22Rv1 (cell line): Measurements from ENCODE around the gene EYA2.

ENCODE experiments used
- ZFX ChIP-seq: fragments of 450-650 bp; IDR thresholded peaks from 2 replicates; pipeline ENCODE4 v1.6.1; 2017; ENCODE audit warnings: antibody characterized with exemption, borderline replicate concordance
- TF ChIP-seq, protein P1 (sequence below): fragments of 450-650 bp; IDR thresholded peaks from 2 replicates; pipeline ENCODE4 v1.5.1; 2017; ENCODE audit warnings: mild to moderate bottlenecking

DNA sequence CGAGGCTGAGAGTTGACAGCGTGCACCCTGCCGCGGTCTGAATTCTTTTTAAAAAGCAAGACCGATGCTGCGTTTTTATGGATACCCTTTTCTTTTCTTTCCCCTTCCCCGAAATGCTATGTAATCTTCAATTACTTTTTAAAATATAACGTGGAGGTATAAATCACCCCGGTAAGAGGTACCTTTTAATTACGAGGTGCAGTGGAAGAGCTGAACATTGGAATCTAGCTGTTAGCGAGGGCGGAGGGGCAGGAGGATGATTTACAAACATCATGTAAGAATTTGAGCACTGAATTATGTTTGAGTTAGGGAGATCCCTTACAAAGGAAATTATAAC lies 1.2 kb downstream of the EYA2 start:
- TF ChIP-seq, protein P1, sequence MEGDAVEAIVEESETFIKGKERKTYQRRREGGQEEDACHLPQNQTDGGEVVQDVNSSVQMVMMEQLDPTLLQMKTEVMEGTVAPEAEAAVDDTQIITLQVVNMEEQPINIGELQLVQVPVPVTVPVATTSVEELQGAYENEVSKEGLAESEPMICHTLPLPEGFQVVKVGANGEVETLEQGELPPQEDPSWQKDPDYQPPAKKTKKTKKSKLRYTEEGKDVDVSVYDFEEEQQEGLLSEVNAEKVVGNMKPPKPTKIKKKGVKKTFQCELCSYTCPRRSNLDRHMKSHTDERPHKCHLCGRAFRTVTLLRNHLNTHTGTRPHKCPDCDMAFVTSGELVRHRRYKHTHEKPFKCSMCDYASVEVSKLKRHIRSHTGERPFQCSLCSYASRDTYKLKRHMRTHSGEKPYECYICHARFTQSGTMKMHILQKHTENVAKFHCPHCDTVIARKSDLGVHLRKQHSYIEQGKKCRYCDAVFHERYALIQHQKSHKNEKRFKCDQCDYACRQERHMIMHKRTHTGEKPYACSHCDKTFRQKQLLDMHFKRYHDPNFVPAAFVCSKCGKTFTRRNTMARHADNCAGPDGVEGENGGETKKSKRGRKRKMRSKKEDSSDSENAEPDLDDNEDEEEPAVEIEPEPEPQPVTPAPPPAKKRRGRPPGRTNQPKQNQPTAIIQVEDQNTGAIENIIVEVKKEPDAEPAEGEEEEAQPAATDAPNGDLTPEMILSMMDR: no peak
- no peak for TF ChIP-seq ZFX
